Spleen (tissue), 7 donors: ENCODE data around the gene CA9.

Source experiments
- CTCF ChIP-seq, 11 experiments: fragments of 200-600 bp in 7 of 11; fragments of 450-650 bp in 4 of 11; sonication (generic) in 4 of 11; IDR thresholded peaks in 8 of 11; conservative IDR thresholded peaks in 3 of 11; 1 replicate in 7 of 11; 2 replicates in 4 of 11; pipeline versions ENCODE4 v1.4.0 to v1.8.0; 2016 to 2021; ENCODE audit warnings: antibody characterized with exemption in 11 of 11, inconsistent platforms in 4 of 11, mild to moderate bottlenecking in 1 of 11
- POLR2A ChIP-seq, 3 donors: fragments of 450-650 bp; IDR thresholded peaks; one replicate each; pipeline ENCODE4 v1.5.1; 2017; ENCODE audit warnings: antibody characterized with exemption in 3 of 3, mild to moderate bottlenecking in 1 of 3
- POLR2AphosphoS5 ChIP-seq, 3 donors: sonication (generic); formaldehyde crosslinking; IDR thresholded peaks; one replicate each; pipeline ENCODE4 v1.5.1; 2017; ENCODE audit warnings: antibody characterized with exemption in 3 of 3
- donor health status: DM: no; HTN: no; CAD: no; lungs with moderate emphysema.
- donor health status: DM: no; HTN: no; CAD: no.
- donor health status: DM: no; HTN: no; CAD: no.

GRCh38 chr9:35651956-35652828 is 21.5 kb upstream of the CA9 start:
- TF ChIP-seq POLR2AphosphoS5 (IDR thresholded peaks at IDR 0.05) (no peak), POLR2A (IDR thresholded peaks at IDR 0.05) (no peak), CTCF (IDR thresholded peaks at IDR 0.05 in 8 of 11, conservative IDR thresholded peaks at IDR 0.05 in 3 of 11) (no peak)
